H9 (cell line): ENCODE data around the gene ZBTB33. TPM values are rescaled to one million over a fixed set of nuclear protein-coding genes. Genes with fewer than 3 reads are reported as not detected.

ENCODE experiments used
- DNase-seq: peaks from one replicate; pipeline ENCODE4 v3.0.0-alpha.2; 2017
- H2AFZ ChIP-seq: one replicate; pipeline ENCODE4 v1.6.1; 2013; ENCODE audit warnings: mild to moderate bottlenecking, low read length, control low read depth, moderate library complexity
- H2AK5ac ChIP-seq: 2 replicates; pipeline ENCODE4 v1.6.1; 2013; ENCODE audit warnings: low read length, control low read depth, mixed read lengths; ENCODE audit not compliant: insufficient read length
- H2BK120ac ChIP-seq: one replicate; pipeline ENCODE4 v1.6.1; 2013; ENCODE audit warnings: low read depth, mild to moderate bottlenecking, low read length, control low read depth, inconsistent platforms; ENCODE audit not compliant: poor library complexity, severe bottlenecking
- H2BK12ac ChIP-seq: 2 replicates; pipeline ENCODE4 v1.6.1; 2013; ENCODE audit warnings: low read length, control low read depth, mixed read lengths, low read depth; ENCODE audit not compliant: insufficient read length
- H2BK15ac ChIP-seq: 2 replicates; pipeline ENCODE4 v1.6.1; 2013; ENCODE audit warnings: low read depth, low read length, control low read depth
- H2BK20ac ChIP-seq: one replicate; pipeline ENCODE4 v1.6.1; 2013; ENCODE audit warnings: low read depth, mild to moderate bottlenecking, low read length, control low read depth, inconsistent platforms; ENCODE audit not compliant: poor library complexity, severe bottlenecking
- H2BK5ac ChIP-seq: 2 replicates; pipeline ENCODE4 v1.6.1; 2013; ENCODE audit warnings: low read length, control low read depth, mixed read lengths; ENCODE audit not compliant: insufficient read length
- H3K14ac ChIP-seq: 2 replicates; pipeline ENCODE4 v1.6.1; 2013; ENCODE audit warnings: low read length, control low read depth; ENCODE audit not compliant: insufficient read depth
- H3K18ac ChIP-seq: 2 replicates; pipeline ENCODE4 v1.6.1; 2013; ENCODE audit warnings: low read depth, mild to moderate bottlenecking, mixed read lengths, low read length, control low read depth; ENCODE audit not compliant: insufficient read length
- H3K23ac ChIP-seq: 2 replicates; pipeline ENCODE4 v1.6.1; 2013; ENCODE audit warnings: low read length, control low read depth, mixed read lengths, low read depth; ENCODE audit not compliant: insufficient read length
- H3K23me2 ChIP-seq: 2 replicates; pipeline ENCODE4 v1.6.1; 2013; ENCODE audit warnings: low read depth, mild to moderate bottlenecking, mixed read lengths, low read length, control low read depth; ENCODE audit not compliant: insufficient read length, poor library complexity, severe bottlenecking
- H3K27ac ChIP-seq: 2 replicates; pipeline ENCODE4 v1.5.1; 2013; ENCODE audit warnings: low read length, control low read depth, mixed read lengths, low read depth; ENCODE audit not compliant: insufficient read length
- H3K27me3 ChIP-seq: 2 replicates; pipeline ENCODE4 v1.6.1; 2013; ENCODE audit warnings: low read length, control low read depth, inconsistent platforms; ENCODE audit not compliant: insufficient read depth
- H3K4ac ChIP-seq: 2 replicates; pipeline ENCODE4 v1.6.1; 2013; ENCODE audit warnings: low read depth, mild to moderate bottlenecking, control low read depth, inconsistent platforms, low read length, moderate library complexity
- H3K4me1 ChIP-seq: 2 replicates; pipeline ENCODE4 v1.6.1; 2013; ENCODE audit warnings: low read length, control low read depth, inconsistent platforms; ENCODE audit not compliant: insufficient read depth
- H3K4me2 ChIP-seq: 2 replicates; pipeline ENCODE4 v1.6.1; 2013; ENCODE audit warnings: low read length, control low read depth, mixed read lengths; ENCODE audit not compliant: insufficient read length, insufficient read depth
- H3K56ac ChIP-seq: 2 replicates; pipeline ENCODE4 v1.6.1; 2013; ENCODE audit warnings: low read depth, mild to moderate bottlenecking, mixed read lengths, low read length, control low read depth; ENCODE audit not compliant: insufficient read length
- H3K79me1 ChIP-seq: 2 replicates; pipeline ENCODE4 v1.6.1; 2013; ENCODE audit warnings: low read depth, mild to moderate bottlenecking, moderate library complexity, low read length, control low read depth, inconsistent platforms; ENCODE audit not compliant: insufficient read depth, poor library complexity, severe bottlenecking
- H3K79me2 ChIP-seq: 2 replicates; pipeline ENCODE4 v1.6.1; 2013; ENCODE audit warnings: low read length, control low read depth, inconsistent platforms; ENCODE audit not compliant: insufficient read depth
- H3K9ac ChIP-seq: 2 replicates; pipeline ENCODE4 v1.6.1; 2013; ENCODE audit warnings: low read length, control low read depth, mixed read lengths; ENCODE audit not compliant: insufficient read length; ENCODE audit errors: extremely low read depth
- H3K9me3 ChIP-seq: one replicate; pipeline ENCODE4 v1.6.1; 2013; ENCODE audit warnings: low read depth, low read length, inconsistent platforms; ENCODE audit not compliant: control insufficient read depth
- H3T11ph ChIP-seq: one replicate; pipeline ENCODE4 v1.6.1; 2013; ENCODE audit warnings: mild to moderate bottlenecking, low read length, control low read depth, inconsistent platforms
- H4K20me1 ChIP-seq: one replicate; pipeline ENCODE4 v1.6.1; 2013; ENCODE audit not compliant: control insufficient read depth, insufficient read length, insufficient read depth
- H4K5ac ChIP-seq: 2 replicates; pipeline ENCODE4 v1.6.1; 2013; ENCODE audit warnings: low read depth, mild to moderate bottlenecking, mixed read lengths, low read length, control low read depth; ENCODE audit not compliant: insufficient read length
- H4K8ac ChIP-seq: replicated peaks from 2 replicates; pipeline ENCODE4 v1.6.1; 2013; ENCODE audit warnings: low read length, control low read depth, mixed read lengths, low read depth; ENCODE audit not compliant: insufficient read length
- H4K91ac ChIP-seq: 2 replicates; pipeline ENCODE4 v1.6.1; 2013; ENCODE audit warnings: low read depth, mild to moderate bottlenecking, moderate library complexity, mixed read lengths, low read length, control low read depth; ENCODE audit not compliant: insufficient read length
- H3K27ac Mint-ChIP-seq, 3 experiments: 2 replicates in 2 of 3; 3 replicates in 1 of 3; pipeline ENCODE4 v1.8.0; 2020 to 2021; ENCODE audit warnings: mixed read lengths in 3 of 3, mild to moderate bottlenecking in 1 of 3, moderate library complexity in 1 of 3
- H3K27me3 Mint-ChIP-seq: 2 replicates; pipeline ENCODE4 v1.8.0; 2021; ENCODE audit warnings: low read depth, mild to moderate bottlenecking, moderate library complexity, mixed read lengths
- H3K36me3 Mint-ChIP-seq, 3 experiments: 2 replicates in 2 of 3; 3 replicates in 1 of 3; pipeline ENCODE4 v1.8.0; 2020 to 2021; ENCODE audit warnings: low read depth in 3 of 3, mixed read lengths in 3 of 3; ENCODE audit not compliant: insufficient read depth in 1 of 3
- H3K4me1 Mint-ChIP-seq, 2 experiments: 2 replicates each; pipeline ENCODE4 v1.8.0; 2020; ENCODE audit warnings: mixed read lengths in 2 of 2
- H3K4me3 Mint-ChIP-seq, 2 experiments: 2 replicates in 1 of 2; 3 replicates in 1 of 2; pipeline ENCODE4 v1.8.0; 2020 to 2021; ENCODE audit warnings: mild to moderate bottlenecking in 2 of 2, mixed read lengths in 2 of 2, moderate library complexity in 1 of 2
- H3K9me3 Mint-ChIP-seq, 2 experiments: 2 replicates in 1 of 2; 3 replicates in 1 of 2; pipeline ENCODE4 v1.8.0; 2020; ENCODE audit warnings: mild to moderate bottlenecking in 2 of 2, mixed read lengths in 2 of 2, moderate library complexity in 1 of 2
- CTCF ChIP-seq: fragments of 200-600 bp; sonication (generic); conservative IDR thresholded peaks from 3 replicates; pipeline ENCODE4 v1.8.0; 2021; ENCODE audit warnings: antibody characterized with exemption, mild to moderate bottlenecking
- total RNA-seq: library from RNA; stranded (reverse); gene quantifications from 2 replicates; pipeline ENCODE4 v1.2.1, GENCODE V29; 2021

ZBTB33 gene
- total RNA-seq, 1 experiment from 2014 or later = 18.7 TPM

- Mint-ChIP-seq H3K36me3 (no peaks in the 10 kb centered on the region; a peak in 2 of 7 replicates), H3K27me3 (peaks cover 4% of the 10 kb centered on the region; the same call in 1 of the 2 replicates), H3K4me1 (peaks cover 15 to 20% of the 10 kb centered on the region in 2 experiments), H3K27ac (no peak overlapping the region), H3K4me3 (no peak overlapping the region), H3K9me3 (peaks cover 64 to 75% of the 10 kb centered on the region in 2 experiments)
- H2AK5ac ChIP-seq = no peak overlapping the region
- no peak overlapping the region for H2BK120ac ChIP-seq
- H3K4me1 ChIP-seq = peaks cover 3% of the 10 kb centered on the region; the same call in 1 of the 2 replicates
- H3K4ac ChIP-seq = no peak overlapping the region
- H4K20me1 ChIP-seq = no peaks in the 10 kb centered on the region
- H3K27ac ChIP-seq = no peak overlapping the region
- no peak overlapping the region for H2BK20ac ChIP-seq
- TF ChIP-seq CTCF = no peak
- H3K79me1 ChIP-seq = no peaks in the 10 kb centered on the region
- no peak overlapping the region for H4K5ac ChIP-seq
- DNase-seq = no peak
- no peak overlapping the region for H3K4me2 ChIP-seq
- H3K23ac ChIP-seq = no peak overlapping the region
- no peak overlapping the region for H3T11ph ChIP-seq
- no peaks in the 10 kb centered on the region for H3K79me2 ChIP-seq
- H3K14ac ChIP-seq = no peak overlapping the region
- H3K18ac ChIP-seq = no peak overlapping the region
- no peaks in the 10 kb centered on the region for H3K23me2 ChIP-seq
- H3K27me3 ChIP-seq = no peaks in the 10 kb centered on the region
- H4K8ac ChIP-seq = no peak overlapping the region
- H3K9ac ChIP-seq = no peak overlapping the region
- no peak overlapping the region for H2BK5ac ChIP-seq
- H2BK12ac ChIP-seq = no peak overlapping the region
- no peak overlapping the region for H3K56ac ChIP-seq
- H2BK15ac ChIP-seq = no peak overlapping the region
- no peak overlapping the region for H2AFZ ChIP-seq
- H3K9me3 ChIP-seq = peaks cover 23% of the 10 kb centered on the region
- H4K91ac ChIP-seq = no peak overlapping the region
These were observed 13.7 kb downstream of the ZBTB33 start for GRCh38 chrX:120264341-120264740.
